Central memory CD8-positive, alpha-beta T cell (primary cell): ENCODE results near the gene S100A13.

Experiments
- ATAC-seq: fragments of 150-1000 bp; cut with Tn5 transposase; replicated peaks from 2 replicates; pipeline ENCODE4 v1.10.0; 2022; ENCODE audit warnings: mild to moderate bottlenecking, moderate FRiP score, moderate number of reproducible peaks; ENCODE audit not compliant: poor library complexity, severe bottlenecking; ENCODE audit errors: extremely low read depth
- DNase-seq, 2 donors: peaks; one replicate each; pipeline ENCODE4 v3.0.0; 2021; ENCODE audit warnings: low spot score in 2 of 2
- H3K27ac Mint-ChIP-seq: one replicate; pipeline ENCODE4 v1.8.0; 2022; ENCODE audit warnings: low read depth, mild to moderate bottlenecking, moderate library complexity, mixed read lengths
- H3K27me3 Mint-ChIP-seq: one replicate; pipeline ENCODE4 v1.8.0; 2022; ENCODE audit warnings: mixed read lengths
- H3K36me3 Mint-ChIP-seq: one replicate; pipeline ENCODE4 v1.8.0; 2022; ENCODE audit warnings: mild to moderate bottlenecking, moderate library complexity, mixed read lengths; ENCODE audit not compliant: insufficient read depth
- H3K4me1 Mint-ChIP-seq: one replicate; pipeline ENCODE4 v1.8.0; 2022; ENCODE audit warnings: mixed read lengths
- H3K4me3 Mint-ChIP-seq: one replicate; pipeline ENCODE4 v1.8.0; 2022; ENCODE audit warnings: mild to moderate bottlenecking, moderate library complexity, mixed read lengths
- H3K9me3 Mint-ChIP-seq: one replicate; pipeline ENCODE4 v1.8.0; 2022; ENCODE audit warnings: mixed read lengths

The S100A13 gene

GRCh38 chr1:153629343-153629665 is 2.0 kb upstream of the S100A13 start:
- H3K4me3 Mint-ChIP-seq = no peak overlapping the region
- no peaks in the 10 kb centered on the region for H3K9me3 Mint-ChIP-seq
- H3K27ac Mint-ChIP-seq = no peak overlapping the region
- peaks cover 15% of the 10 kb centered on the region for H3K4me1 Mint-ChIP-seq
- H3K27me3 Mint-ChIP-seq = no peaks in the 10 kb centered on the region
- peaks cover 11% of the 10 kb centered on the region for H3K36me3 Mint-ChIP-seq
- DNase-seq = no peak
- ATAC-seq = no peak

GRCh38 chr1:153628638-153629342 is 1.5 kb upstream of the S100A13 start:
- Mint-ChIP-seq H3K36me3 (peaks cover 6% of the 10 kb centered on the region), H3K4me3 (no peak overlapping the region), H3K27ac (no peak overlapping the region), H3K9me3 (no peaks in the 10 kb centered on the region), H3K4me1 (peaks cover 10% of the 10 kb centered on the region), H3K27me3 (no peaks in the 10 kb centered on the region)
- DNase-seq (no peak), ATAC-seq (no peak)

GRCh38 chr1:153627715-153628626 is 666 bp upstream of the S100A13 start, which contains the start of gene S100A1:
S100A1 (plus strand) TSS chr1:153628434; CDS start chr1:153630522, 2,088 bp downstream.
- no peak within 1 kb of the TSS for H3K27ac Mint-ChIP-seq
- no peaks in the 10 kb centered on the region for H3K36me3 Mint-ChIP-seq
- H3K27me3 Mint-ChIP-seq = no peaks in the 10 kb centered on the region
- H3K9me3 Mint-ChIP-seq = no peaks in the 10 kb centered on the region
- H3K4me3 Mint-ChIP-seq = no peak within 1 kb of the TSS
- peaks cover 1% of the 10 kb centered on the region for H3K4me1 Mint-ChIP-seq
- ATAC-seq (no peak), DNase-seq (no peak)

- no peak overlapping the region for H3K4me3 Mint-ChIP-seq
- no peak for ATAC-seq
- H3K4me1 Mint-ChIP-seq = no peaks in the 10 kb centered on the region
- no peak overlapping the region for H3K27ac Mint-ChIP-seq
- H3K27me3 Mint-ChIP-seq = no peaks in the 10 kb centered on the region
- DNase-seq = no peak
- H3K36me3 Mint-ChIP-seq = no peaks in the 10 kb centered on the region
- H3K9me3 Mint-ChIP-seq = no peaks in the 10 kb centered on the region
Measured at GRCh38 chr1:153626477-153626903, 815 bp downstream of the S100A13 start.

GRCh38 chr1:153624965-153625611 is 2.2 kb downstream of the S100A13 start:
- no peak overlapping the region for H3K4me3 Mint-ChIP-seq
- no peaks in the 10 kb centered on the region for H3K4me1 Mint-ChIP-seq
- no peaks in the 10 kb centered on the region for H3K9me3 Mint-ChIP-seq
- no peak overlapping the region for H3K27ac Mint-ChIP-seq
- DNase-seq = no peak
- H3K36me3 Mint-ChIP-seq = no peaks in the 10 kb centered on the region
- no peaks in the 10 kb centered on the region for H3K27me3 Mint-ChIP-seq
- no peak for ATAC-seq

GRCh38 chr1:153623101-153623500 is 4.2 kb downstream of the S100A13 start:
- H3K9me3 Mint-ChIP-seq = no peaks in the 10 kb centered on the region

GRCh38 chr1:153619171-153619570 is 8.1 kb downstream of the S100A13 start:
- H3K4me3 Mint-ChIP-seq = no peak overlapping the region
- no peaks in the 10 kb centered on the region for H3K4me1 Mint-ChIP-seq
- DNase-seq (no peak), ATAC-seq (no peak)
- H3K27ac Mint-ChIP-seq = no peak overlapping the region
- no peaks in the 10 kb centered on the region for H3K9me3 Mint-ChIP-seq
- H3K27me3 Mint-ChIP-seq = peaks cover 8% of the 10 kb centered on the region
- no peaks in the 10 kb centered on the region for H3K36me3 Mint-ChIP-seq

More at GRCh38 chr1:153623101-153623500, 4.2 kb downstream of the S100A13 start:
- no peaks in the 10 kb centered on the region for H3K36me3 Mint-ChIP-seq
- H3K4me1 Mint-ChIP-seq = no peaks in the 10 kb centered on the region
- H3K27me3 Mint-ChIP-seq = no peaks in the 10 kb centered on the region
- ATAC-seq (no peak), DNase-seq (no peak)
- no peak overlapping the region for H3K4me3 Mint-ChIP-seq
- H3K27ac Mint-ChIP-seq = no peak overlapping the region

- no peak overlapping the region for H3K27ac Mint-ChIP-seq
- H3K4me3 Mint-ChIP-seq = no peak overlapping the region
- H3K4me1 Mint-ChIP-seq = no peaks in the 10 kb centered on the region
- peak; percentile 32 to 34 for DNase-seq
- peak; percentile 67 for ATAC-seq
- peaks cover 14% of the 10 kb centered on the region for H3K27me3 Mint-ChIP-seq
- peaks cover 2% of the 10 kb centered on the region for H3K36me3 Mint-ChIP-seq
- no peaks in the 10 kb centered on the region for H3K9me3 Mint-ChIP-seq
Measured at GRCh38 chr1:153617663-153618062, 9.6 kb downstream of the S100A13 start.

- DNase-seq (no peak), ATAC-seq (no peak)
- Mint-ChIP-seq H3K27ac (no peak overlapping the region), H3K9me3 (no peaks in the 10 kb centered on the region), H3K4me1 (no peaks in the 10 kb centered on the region), H3K27me3 (peaks cover 14% of the 10 kb centered on the region), H3K4me3 (no peak overlapping the region), H3K36me3 (peaks cover 4% of the 10 kb centered on the region)
Measured at GRCh38 chr1:153616917-153617311, 10.4 kb downstream of the S100A13 start.

- no peak within 1 kb of the TSS for H3K27ac Mint-ChIP-seq
- H3K4me3 Mint-ChIP-seq = no peak within 1 kb of the TSS
- H3K9me3 Mint-ChIP-seq = no peaks in the 10 kb centered on the region
- peaks cover 14% of the 10 kb centered on the region for H3K27me3 Mint-ChIP-seq
- H3K36me3 Mint-ChIP-seq = peaks cover 5% of the 10 kb centered on the region
- DNase-seq (no peak), ATAC-seq (no peak)
- no peaks in the 10 kb centered on the region for H3K4me1 Mint-ChIP-seq
Measured at GRCh38 chr1:153616144-153616916, 11.0 kb downstream of the S100A13 start, which contains the start of gene S100A14. S100A14 (minus strand) TSS chr1:153616325; CDS start chr1:153615858, 467 bp downstream.

GRCh38 chr1:153615406-153615805 is 11.9 kb downstream of the S100A13 start:
- Mint-ChIP-seq H3K4me1 (no peaks in the 10 kb centered on the region), H3K36me3 (peaks cover 5% of the 10 kb centered on the region), H3K27ac (no peak overlapping the region), H3K9me3 (no peaks in the 10 kb centered on the region), H3K27me3 (peaks cover 14% of the 10 kb centered on the region), H3K4me3 (no peak overlapping the region)
- DNase-seq (no peak), ATAC-seq (no peak)

GRCh38 chr1:153614906-153615305 is 12.4 kb downstream of the S100A13 start:
- Mint-ChIP-seq H3K9me3 (no peaks in the 10 kb centered on the region), H3K4me3 (no peak overlapping the region), H3K27ac (no peak overlapping the region), H3K27me3 (peaks cover 14% of the 10 kb centered on the region), H3K4me1 (no peaks in the 10 kb centered on the region), H3K36me3 (peaks cover 5% of the 10 kb centered on the region)
- DNase-seq (no peak), ATAC-seq (no peak)
